ENCODE results near the gene MAEA.

GRCh38 chr4:1249731-1250526 is 39.8 kb upstream of the MAEA start:
- TF ChIP-seq, protein P1, sequence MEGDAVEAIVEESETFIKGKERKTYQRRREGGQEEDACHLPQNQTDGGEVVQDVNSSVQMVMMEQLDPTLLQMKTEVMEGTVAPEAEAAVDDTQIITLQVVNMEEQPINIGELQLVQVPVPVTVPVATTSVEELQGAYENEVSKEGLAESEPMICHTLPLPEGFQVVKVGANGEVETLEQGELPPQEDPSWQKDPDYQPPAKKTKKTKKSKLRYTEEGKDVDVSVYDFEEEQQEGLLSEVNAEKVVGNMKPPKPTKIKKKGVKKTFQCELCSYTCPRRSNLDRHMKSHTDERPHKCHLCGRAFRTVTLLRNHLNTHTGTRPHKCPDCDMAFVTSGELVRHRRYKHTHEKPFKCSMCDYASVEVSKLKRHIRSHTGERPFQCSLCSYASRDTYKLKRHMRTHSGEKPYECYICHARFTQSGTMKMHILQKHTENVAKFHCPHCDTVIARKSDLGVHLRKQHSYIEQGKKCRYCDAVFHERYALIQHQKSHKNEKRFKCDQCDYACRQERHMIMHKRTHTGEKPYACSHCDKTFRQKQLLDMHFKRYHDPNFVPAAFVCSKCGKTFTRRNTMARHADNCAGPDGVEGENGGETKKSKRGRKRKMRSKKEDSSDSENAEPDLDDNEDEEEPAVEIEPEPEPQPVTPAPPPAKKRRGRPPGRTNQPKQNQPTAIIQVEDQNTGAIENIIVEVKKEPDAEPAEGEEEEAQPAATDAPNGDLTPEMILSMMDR (IDR thresholded peaks at IDR 0.05), result no peak
- no peak for TF ChIP-seq POLR2A (IDR thresholded peaks at IDR 0.05)

Data from tibial nerve (tissue), 3 donors.